LoVo (cell line): ENCODE measurements around the gene TIPIN.
A peak's percentile ranks its signal among the peaks of the same experiment; 100 is the strongest.
"Not testable (repeated sequence)": the region's sequence is repeated elsewhere in the genome, so short reads cannot be mapped to it uniquely, and the experiment has no call there.

Source experiments
- DNase-seq: peaks from one replicate; pipeline ENCODE4 v3.0.0-alpha.2; 2016; ENCODE audit warnings: low spot score

The TIPIN gene

GRCh38 chr15:66381376-66381775 lies 24.9 kb upstream of the TIPIN start:
- not testable (repeated sequence) for DNase-seq

- DNase-seq, result no peak
Measured at GRCh38 chr15:66378814-66379430, 22.4 kb upstream of the TIPIN start.

DNA sequence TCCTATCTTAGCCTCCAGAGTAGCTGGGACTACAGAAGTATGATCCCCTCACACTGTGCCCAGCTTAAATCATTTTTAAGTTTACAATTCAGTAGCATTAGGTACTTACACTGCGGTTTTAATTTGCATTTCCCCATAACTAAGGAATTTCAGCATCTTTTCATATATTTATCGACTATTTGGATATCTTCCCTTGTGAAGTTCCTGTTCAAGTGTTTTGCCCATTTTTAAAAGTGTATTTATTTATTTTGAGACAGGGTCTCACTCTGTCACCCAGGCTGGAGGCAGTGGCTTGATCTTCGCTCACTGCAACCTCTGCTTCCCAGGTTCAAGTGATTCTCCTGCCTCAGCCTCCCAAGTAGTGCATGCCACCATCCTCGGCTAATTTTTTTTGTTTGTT lies 17.7 kb upstream of the TIPIN start:
- DNase-seq, result no peak

DNA sequence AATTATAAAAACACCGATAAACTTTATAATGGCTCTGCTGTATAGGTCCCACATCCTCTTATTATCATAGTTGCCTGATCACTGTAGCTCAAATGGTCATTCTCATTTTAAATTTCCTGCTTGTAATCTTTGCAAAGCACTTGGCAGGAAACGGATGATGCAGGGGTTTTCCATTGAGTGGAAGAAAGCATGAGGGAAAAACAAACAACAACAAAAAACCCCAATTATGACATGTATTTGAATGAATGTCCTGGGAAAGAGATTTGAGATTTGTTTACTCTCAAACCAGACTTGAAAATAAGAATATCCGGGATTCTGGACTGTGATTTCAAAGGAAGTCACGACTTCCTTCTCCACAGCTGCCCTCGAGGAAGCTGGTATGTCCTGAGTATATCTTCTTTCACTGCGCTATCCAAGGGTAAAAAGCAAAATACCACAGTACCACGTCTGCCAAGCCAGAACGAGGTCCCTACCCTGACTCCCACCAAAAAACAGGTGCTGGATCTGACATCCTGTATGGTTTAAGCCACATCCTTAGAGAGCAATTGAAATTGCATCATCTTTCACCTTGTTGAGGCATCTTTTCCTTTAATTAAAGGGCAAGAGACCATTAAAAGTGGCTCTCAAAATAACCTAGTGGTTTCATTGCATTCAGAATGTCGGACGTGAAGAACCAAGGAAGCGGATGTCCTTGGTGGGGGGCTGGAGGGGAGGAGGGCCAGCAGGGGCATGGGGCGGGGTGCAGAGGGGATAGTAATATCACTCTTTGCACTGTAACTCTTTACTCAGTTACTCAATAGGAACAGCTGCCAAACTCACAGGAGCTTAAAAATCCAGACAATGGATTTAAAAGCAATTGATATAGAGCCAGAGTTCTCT lies 13.5 kb upstream of the TIPIN start:
- no peak for DNase-seq

DNA sequence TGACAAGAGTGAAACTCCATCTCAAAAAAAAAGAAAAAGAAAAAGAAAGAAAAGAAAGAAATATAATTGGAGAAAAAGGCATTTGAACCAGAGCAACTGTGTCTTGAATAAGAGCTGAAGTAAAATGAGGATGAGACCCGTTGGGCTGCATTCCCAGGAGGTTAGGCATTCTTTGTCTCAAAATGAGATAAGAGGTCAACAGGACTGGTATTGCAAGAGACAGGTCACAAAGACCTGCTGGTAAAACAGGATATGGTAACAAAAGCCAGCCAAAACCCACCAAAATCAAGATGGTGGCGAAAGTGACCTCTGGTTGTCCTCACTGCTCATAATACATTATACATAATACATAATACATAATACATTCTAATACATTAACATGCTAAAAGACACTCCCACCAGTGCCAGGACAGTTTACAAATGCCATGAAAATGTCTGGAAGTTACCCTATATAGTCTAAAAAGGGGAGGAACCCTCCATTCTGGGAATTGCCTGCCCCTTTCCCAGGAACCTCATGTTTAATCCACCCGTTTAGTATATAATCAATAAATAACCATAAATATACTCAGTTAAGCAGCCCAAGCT lies 8.6 kb upstream of the TIPIN start:
- no peak for DNase-seq

DNA sequence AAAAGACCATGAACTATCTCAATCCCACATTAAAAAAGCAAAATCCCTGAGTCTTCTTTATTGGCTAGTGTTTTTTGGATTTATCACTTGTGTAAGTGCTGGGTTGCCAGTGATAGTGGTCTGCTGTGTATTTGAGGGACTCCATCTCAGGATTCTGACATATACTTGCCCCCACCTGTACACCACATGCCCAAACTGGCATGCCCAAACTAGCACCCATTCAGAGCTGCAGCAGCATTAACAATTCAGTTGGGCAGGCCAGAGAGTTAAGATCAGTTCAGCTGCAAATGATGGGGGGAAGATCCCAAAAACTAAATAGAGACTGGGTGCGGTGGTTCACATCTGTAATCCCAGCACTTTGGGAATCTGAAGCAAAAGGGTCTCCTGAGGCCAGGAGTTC lies 6.3 kb upstream of the TIPIN start:
- DNase-seq, result no peak

GRCh38 chr15:66361745-66362460 lies 5.4 kb upstream of the TIPIN start:
- DNase-seq, result not testable (repeated sequence)

GRCh38 chr15:66359740-66360139 lies 3.3 kb upstream of the TIPIN start:
- DNase-seq, result peak; percentile 64

DNA sequence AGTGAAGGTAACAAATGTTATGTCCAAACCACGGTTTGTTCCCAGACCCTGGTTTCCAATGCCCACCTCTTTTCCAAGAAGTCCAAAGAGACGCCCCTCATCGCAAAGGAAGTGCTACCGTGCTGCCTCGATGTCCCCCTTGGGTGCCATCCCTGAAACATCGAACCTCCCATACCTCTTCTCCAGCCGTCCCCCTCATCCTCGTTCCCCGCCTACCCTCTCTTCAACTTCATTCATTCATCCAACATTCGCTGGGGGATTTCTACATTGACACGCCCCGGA lies 467 bp downstream of the TIPIN start:
- DNase-seq, result no peak

DNA sequence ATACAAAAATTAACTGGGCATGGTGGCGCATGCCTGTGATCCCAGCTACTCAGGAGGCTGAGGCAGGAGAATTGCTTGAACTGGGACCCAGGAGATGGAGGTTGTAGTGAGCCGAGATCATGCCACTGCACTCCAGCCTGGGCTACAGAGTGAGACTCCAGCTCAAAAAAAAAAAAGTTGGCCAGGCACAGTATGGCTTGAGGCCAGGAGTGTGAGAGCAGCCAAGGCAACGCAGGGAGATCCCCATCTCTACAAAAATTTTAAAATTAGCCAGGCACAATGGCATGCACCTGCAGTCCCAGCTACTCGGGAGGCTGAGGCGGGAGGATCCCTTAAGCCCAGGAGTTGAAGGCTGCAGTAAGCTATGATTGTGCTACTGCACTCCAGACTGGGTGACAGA lies 8.0 kb downstream of the TIPIN start:
- not testable (repeated sequence) for DNase-seq

- DNase-seq, result no peak
Measured at GRCh38 chr15:66328771-66329170, 27.7 kb downstream of the TIPIN start.

DNA sequence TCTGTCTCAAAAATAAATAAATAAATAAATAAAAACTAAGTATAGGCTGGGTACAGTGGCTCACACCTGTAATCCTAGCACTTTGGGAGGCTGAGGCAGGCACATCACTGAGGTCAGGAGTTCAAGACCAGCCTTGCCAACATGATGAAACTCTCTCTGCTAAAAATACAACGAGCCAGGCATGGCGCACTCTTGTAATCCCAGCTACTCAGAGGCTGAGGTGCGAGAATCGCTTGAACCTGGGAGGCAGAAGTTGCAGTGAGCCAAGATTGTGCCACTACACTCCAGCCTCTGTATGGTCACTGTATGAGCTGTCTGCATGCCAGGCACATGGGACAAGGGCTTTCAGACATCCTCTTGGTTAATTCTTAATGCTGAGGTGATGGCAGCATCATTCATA lies 28.7 kb downstream of the TIPIN start:
- DNase-seq, result no peak

DNA sequence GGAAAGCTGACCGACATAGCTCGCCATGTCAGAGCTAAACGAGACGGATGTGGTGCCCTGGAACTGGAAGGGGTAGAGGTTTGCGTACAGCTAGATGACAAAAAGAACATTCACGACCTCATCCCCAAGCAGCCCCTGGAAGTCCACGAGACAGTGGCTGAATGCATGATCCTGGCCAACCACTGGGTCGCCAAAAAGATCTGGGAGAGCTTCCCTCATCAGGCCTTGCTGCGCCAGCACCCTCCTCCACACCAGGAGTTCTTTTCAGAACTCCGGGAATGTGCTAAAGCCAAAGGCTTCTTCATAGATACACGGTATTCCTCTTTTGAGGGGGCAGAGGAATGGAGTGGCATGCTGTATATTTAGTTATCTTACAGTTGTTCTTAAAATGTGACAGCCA lies 30.4 kb downstream of the TIPIN start:
- no peak for DNase-seq

DNA sequence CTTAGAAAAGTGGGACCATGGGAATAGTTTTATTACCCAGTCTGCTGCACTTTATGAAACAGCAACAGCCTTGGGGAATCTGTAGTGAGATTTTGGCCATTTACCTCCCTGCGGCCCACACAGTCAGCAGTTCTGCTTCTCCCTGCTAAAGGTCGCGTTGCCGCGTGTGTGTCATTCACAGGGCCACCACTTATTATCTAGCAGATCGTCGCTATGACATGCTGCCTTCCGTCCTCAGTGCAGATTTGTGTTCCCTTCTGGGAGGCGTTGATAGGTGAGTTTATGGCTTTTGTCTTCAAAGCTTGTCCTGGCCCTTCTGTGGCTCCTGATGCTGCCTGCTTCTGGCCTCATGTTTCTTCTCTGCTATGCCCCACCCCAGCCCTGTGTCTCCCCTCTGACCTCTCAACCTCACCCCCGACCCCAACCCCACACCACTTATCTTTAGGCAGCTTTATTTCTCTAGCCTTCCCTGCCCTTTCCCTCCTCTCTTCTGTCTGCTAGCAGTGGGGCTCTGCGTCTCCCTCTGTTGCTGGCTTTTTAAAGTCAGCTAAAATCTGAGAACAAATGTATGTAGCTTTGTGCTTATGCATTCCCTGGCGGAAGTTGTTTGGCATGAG lies 33.1 kb downstream of the TIPIN start:
- DNase-seq, result no peak

- no peak for DNase-seq
Measured at GRCh38 chr15:66312144-66312543, 44.3 kb downstream of the TIPIN start.

DNA sequence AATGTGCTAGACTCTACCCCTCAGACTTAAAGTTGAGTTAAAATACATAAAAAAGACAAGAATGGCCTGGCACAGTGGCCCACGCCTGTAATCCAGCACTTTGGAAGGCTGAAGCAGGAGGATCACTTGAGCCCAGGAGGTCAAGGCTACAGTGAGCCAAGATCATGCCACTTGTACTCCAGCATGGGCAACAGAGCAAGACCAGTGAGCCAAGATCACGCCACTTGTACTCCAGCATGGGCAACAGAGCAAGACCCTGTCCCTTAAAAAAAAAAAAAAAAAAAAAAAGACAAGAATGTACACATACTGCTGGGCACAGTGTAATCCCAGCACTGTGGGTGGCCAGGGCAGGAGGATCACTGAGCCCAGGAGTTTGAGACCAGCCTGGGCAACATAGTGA lies 45.7 kb downstream of the TIPIN start:
- no peak for DNase-seq

- no peak for DNase-seq
Measured at GRCh38 chr15:66309828-66310227, 46.7 kb downstream of the TIPIN start.

GRCh38 chr15:66308531-66308930 lies 48.0 kb downstream of the TIPIN start:
- no peak for DNase-seq

DNA sequence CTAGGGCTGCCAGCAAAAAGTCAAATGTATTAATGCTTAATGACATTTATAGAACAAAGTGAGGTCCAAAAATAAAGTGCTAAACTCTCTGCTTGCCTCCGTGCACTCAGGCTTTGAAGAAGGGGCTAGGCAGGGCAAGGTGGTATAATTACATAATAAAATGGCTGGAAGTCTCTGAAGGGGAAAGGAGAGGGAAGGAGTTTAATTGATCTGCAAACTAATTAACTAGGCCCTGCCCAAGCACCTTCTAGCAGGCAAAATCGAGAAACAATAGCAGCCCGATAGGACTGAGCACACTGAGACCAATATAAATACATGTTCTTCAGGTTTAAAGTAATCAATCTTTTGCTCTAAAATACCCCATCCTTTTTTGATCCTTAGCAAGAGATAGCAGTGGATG lies 50.1 kb downstream of the TIPIN start:
- no peak for DNase-seq

GRCh38 chr15:66304425-66304824 lies 52.1 kb downstream of the TIPIN start:
- peak; percentile 40 for DNase-seq

GRCh38 chr15:66302489-66303278 lies 53.8 kb downstream of the TIPIN start:
- DNase-seq, result no peak

DNA sequence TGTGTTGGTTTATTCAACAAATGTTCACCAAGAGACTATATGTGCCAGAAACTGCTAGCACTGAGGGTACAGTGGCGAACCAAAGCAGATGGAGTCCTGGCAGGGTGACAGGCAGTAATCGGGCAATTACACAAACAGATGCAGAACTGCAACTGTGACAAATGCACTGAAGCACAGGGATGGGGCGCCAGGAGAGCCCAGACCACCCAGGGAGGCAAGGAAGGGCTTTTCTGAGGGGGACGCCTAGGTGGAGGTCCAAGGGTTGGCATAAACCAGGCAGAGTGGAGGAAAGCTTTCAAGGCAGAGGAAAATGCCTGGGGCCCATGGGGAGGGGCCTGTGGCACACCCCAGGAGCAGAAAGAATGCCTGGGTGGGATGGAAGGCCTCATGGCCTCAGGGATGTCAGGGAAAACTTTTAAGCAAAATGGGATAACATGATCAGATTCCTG lies 57.7 kb downstream of the TIPIN start:
- DNase-seq, result no peak
